ENCODE data around the gene PAX2. TPM values are rescaled to one million over a fixed set of nuclear protein-coding genes. Genes with fewer than 3 reads are reported as not detected.
A peak's percentile ranks its signal among the peaks of the same experiment; 100 is the strongest.

The PAX2 gene
- total RNA-seq, 1 donor from 2014 or later, result not detected

DNA sequence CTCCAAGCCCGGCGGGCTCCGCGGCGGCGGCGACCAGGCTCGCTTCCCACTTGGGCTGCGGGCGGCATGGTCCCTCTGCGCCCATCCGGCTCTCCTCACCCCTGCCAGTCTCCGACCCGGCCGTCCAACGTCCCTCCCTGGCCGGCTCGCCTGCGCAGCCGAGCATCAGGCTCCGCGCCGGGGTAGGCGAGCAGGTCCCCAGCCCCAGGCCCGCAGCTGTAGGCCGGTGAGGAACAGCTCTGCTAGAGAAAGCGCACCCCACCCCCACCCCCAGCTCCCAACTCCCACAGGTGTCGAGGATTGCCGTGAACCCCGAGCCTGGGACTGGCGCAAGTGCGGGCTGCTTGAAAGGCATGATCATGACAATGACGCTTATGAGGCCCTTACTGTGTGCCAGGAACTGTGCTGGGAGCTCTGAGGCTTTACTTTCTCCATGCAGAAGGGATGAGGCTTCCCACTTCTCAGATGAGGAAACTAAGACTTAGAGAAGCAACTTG is 20.8 kb upstream of the PAX2 start:
- Histone ChIP-seq H3K4me3 (ENCODE audit: low read length in 3 of 3) (no peak overlapping the region), H3K9me3 (ENCODE audit: control insufficient read depth in 3 of 3, low read length in 3 of 3) (no peaks in the 10 kb centered on the region), H3K27ac (ENCODE audit: low read depth, low read length) (no peak overlapping the region), H3K4me1 (ENCODE audit: control insufficient read depth in 3 of 3, insufficient read depth in 3 of 3, low read length in 3 of 3) (peaks cover 0 to 6% (median 2%) of the 10 kb centered on the region in 3 donors), H3K9ac (ENCODE audit: low read depth in 1 of 3, low read length in 3 of 3) (no peak overlapping the region), H3K27me3 (ENCODE audit: control insufficient read depth in 3 of 3, insufficient read depth in 3 of 3, low read length in 3 of 3) (peaks cover 71 to 81% (median 73%) of the 10 kb centered on the region in 3 donors), H3K36me3 (ENCODE audit: control insufficient read depth in 3 of 3, insufficient read depth in 3 of 3, low read length in 3 of 3) (no peaks in the 10 kb centered on the region)

DNA sequence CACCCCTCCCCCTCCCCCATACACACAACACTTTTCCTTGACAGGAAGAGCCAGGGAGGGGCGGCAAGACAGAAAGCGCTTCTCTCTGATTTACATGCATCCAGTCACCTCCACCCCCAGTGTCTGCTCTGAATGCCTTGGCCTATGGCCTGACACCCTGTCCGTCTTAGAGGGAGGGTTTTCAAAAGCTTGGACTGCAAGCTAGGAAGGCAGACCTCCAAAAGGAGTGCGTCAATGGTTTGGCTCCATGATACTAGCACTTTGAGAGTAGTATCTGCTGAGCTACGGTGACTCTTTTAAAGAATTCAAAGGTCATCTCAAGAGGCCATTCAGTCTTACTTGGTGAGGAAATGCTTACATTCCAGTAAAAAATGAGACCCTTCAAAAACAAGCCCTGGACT is 20.3 kb upstream of the PAX2 start:
- H3K27me3 ChIP-seq (ENCODE audit: control insufficient read depth in 3 of 3, insufficient read depth in 3 of 3, low read length in 3 of 3), result peaks cover 72 to 81% (median 74%) of the 10 kb centered on the region in 3 donors

GRCh38 chr10:100725869-100726426 is 19.4 kb upstream of the PAX2 start:
- Histone ChIP-seq H3K27me3 (ENCODE audit: control insufficient read depth in 3 of 3, insufficient read depth in 3 of 3, low read length in 3 of 3) (peaks cover 73 to 83% (median 77%) of the 10 kb centered on the region in 3 donors), H3K4me1 (ENCODE audit: control insufficient read depth in 3 of 3, insufficient read depth in 3 of 3, low read length in 3 of 3) (peaks cover 7 to 20% (median 12%) of the 10 kb centered on the region in 3 donors), H3K27ac (ENCODE audit: low read depth, low read length) (no peak overlapping the region), H3K4me3 (ENCODE audit: low read length in 3 of 3) (no peak overlapping the region), H3K36me3 (ENCODE audit: control insufficient read depth in 3 of 3, insufficient read depth in 3 of 3, low read length in 3 of 3) (no peaks in the 10 kb centered on the region), H3K9me3 (ENCODE audit: control insufficient read depth in 3 of 3, low read length in 3 of 3) (no peaks in the 10 kb centered on the region), H3K9ac (ENCODE audit: low read depth in 1 of 3, low read length in 3 of 3) (no peak overlapping the region)

More for the DNA sequence above, 20.3 kb upstream of the PAX2 start:
- Histone ChIP-seq H3K36me3 (ENCODE audit: control insufficient read depth in 3 of 3, insufficient read depth in 3 of 3, low read length in 3 of 3) (no peaks in the 10 kb centered on the region), H3K4me3 (ENCODE audit: low read length in 3 of 3) (no peak overlapping the region), H3K9me3 (ENCODE audit: control insufficient read depth in 3 of 3, low read length in 3 of 3) (no peaks in the 10 kb centered on the region), H3K4me1 (ENCODE audit: control insufficient read depth in 3 of 3, insufficient read depth in 3 of 3, low read length in 3 of 3) (peaks cover 4 to 11% (median 6%) of the 10 kb centered on the region in 3 donors), H3K9ac (ENCODE audit: low read depth in 1 of 3, low read length in 3 of 3) (no peak overlapping the region), H3K27ac (ENCODE audit: low read depth, low read length) (no peak overlapping the region)

- H3K9me3 ChIP-seq (ENCODE audit: control insufficient read depth in 3 of 3, low read length in 3 of 3), result no peaks in the 10 kb centered on the region
- H3K4me3 ChIP-seq (ENCODE audit: low read length in 3 of 3), result no peak overlapping the region
- no peaks in the 10 kb centered on the region for H3K36me3 ChIP-seq (ENCODE audit: control insufficient read depth in 3 of 3, insufficient read depth in 3 of 3, low read length in 3 of 3)
- peaks cover 11 to 25% (median 13%) of the 10 kb centered on the region in 3 donors for H3K4me1 ChIP-seq (ENCODE audit: control insufficient read depth in 3 of 3, insufficient read depth in 3 of 3, low read length in 3 of 3)
- H3K27ac ChIP-seq (ENCODE audit: low read depth, low read length), result no peak overlapping the region
- H3K9ac ChIP-seq (ENCODE audit: low read depth in 1 of 3, low read length in 3 of 3), result no peak overlapping the region
- peaks cover 85 to 87% (median 86%) of the 10 kb centered on the region in 3 donors for H3K27me3 ChIP-seq (ENCODE audit: control insufficient read depth in 3 of 3, insufficient read depth in 3 of 3, low read length in 3 of 3)
Observed at GRCh38 chr10:100727808-100728207, 17.6 kb upstream of the PAX2 start.

GRCh38 chr10:100728928-100729861 is 16.2 kb upstream of the PAX2 start:
- Histone ChIP-seq H3K4me1 (ENCODE audit: control insufficient read depth in 3 of 3, insufficient read depth in 3 of 3, low read length in 3 of 3) (peaks cover 9 to 25% (median 13%) of the 10 kb centered on the region in 3 donors), H3K9ac (ENCODE audit: low read depth in 1 of 3, low read length in 3 of 3) (no peak overlapping the region), H3K4me3 (ENCODE audit: low read length in 3 of 3) (no peak overlapping the region), H3K27ac (ENCODE audit: low read depth, low read length) (no peak overlapping the region), H3K9me3 (ENCODE audit: control insufficient read depth in 3 of 3, low read length in 3 of 3) (no peaks in the 10 kb centered on the region), H3K36me3 (ENCODE audit: control insufficient read depth in 3 of 3, insufficient read depth in 3 of 3, low read length in 3 of 3) (no peaks in the 10 kb centered on the region), H3K27me3 (ENCODE audit: control insufficient read depth in 3 of 3, insufficient read depth in 3 of 3, low read length in 3 of 3) (peaks cover 85 to 91% (median 89%) of the 10 kb centered on the region in 3 donors)

- H3K36me3 ChIP-seq (ENCODE audit: control insufficient read depth in 3 of 3, insufficient read depth in 3 of 3, low read length in 3 of 3), result no peaks in the 10 kb centered on the region
- no peak overlapping the region for H3K27ac ChIP-seq (ENCODE audit: low read depth, low read length)
- H3K9me3 ChIP-seq (ENCODE audit: control insufficient read depth in 3 of 3, low read length in 3 of 3), result no peaks in the 10 kb centered on the region
- H3K27me3 ChIP-seq (ENCODE audit: control insufficient read depth in 3 of 3, insufficient read depth in 3 of 3, low read length in 3 of 3), result peaks cover 85 to 93% (median 89%) of the 10 kb centered on the region in 3 donors
- H3K9ac ChIP-seq (ENCODE audit: low read depth in 1 of 3, low read length in 3 of 3), result no peak overlapping the region
- H3K4me1 ChIP-seq (ENCODE audit: control insufficient read depth in 3 of 3, insufficient read depth in 3 of 3, low read length in 3 of 3), result peaks cover 9 to 25% (median 13%) of the 10 kb centered on the region in 3 donors
- peak overlapping the region in 2 of 3 donors; percentile 17 to 46 for H3K4me3 ChIP-seq (ENCODE audit: low read length in 3 of 3)
Observed at GRCh38 chr10:100729862-100730724, 15.3 kb upstream of the PAX2 start.

DNA sequence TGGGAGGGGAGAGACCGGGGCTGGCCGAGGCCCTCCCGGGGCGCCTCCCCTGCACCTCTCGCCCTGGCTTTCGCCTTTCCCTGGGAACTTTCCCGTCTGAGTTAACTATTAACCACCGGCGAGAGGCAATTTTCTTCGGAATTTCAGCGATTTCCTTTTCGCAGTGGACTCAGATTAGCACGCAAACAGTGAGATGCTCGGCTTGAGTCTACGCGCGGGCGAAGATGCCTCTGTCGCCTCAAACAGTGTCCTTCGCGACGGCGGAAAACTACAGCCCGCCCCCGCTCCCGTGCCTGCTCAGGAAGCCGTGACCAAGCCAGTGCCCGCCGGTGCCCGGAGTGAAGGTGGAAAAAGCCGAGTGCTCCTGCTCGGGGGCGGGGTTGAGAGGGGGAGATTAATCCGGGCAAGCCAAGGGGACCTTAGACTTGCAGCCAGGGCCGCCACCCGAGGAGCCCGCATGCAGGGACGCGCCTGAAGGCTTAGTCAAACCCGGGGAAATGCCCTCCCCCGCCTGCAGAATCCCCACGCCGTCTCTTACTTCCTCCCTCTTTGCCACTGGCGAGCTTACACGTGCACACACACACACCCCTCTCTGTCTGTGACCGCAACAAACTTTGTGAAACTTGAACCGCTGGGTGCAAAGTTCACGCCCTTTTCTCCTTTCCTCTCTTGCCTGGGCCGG is 14.5 kb upstream of the PAX2 start:
- no peaks in the 10 kb centered on the region for H3K9me3 ChIP-seq (ENCODE audit: control insufficient read depth in 3 of 3, low read length in 3 of 3)
- no peak overlapping the region for H3K27ac ChIP-seq (ENCODE audit: low read depth, low read length)
- peak overlapping the region in 1 of 3 donors; percentile 20 for H3K4me3 ChIP-seq (ENCODE audit: low read length in 3 of 3)
- no peaks in the 10 kb centered on the region for H3K36me3 ChIP-seq (ENCODE audit: control insufficient read depth in 3 of 3, insufficient read depth in 3 of 3, low read length in 3 of 3)
- H3K9ac ChIP-seq (ENCODE audit: low read depth in 1 of 3, low read length in 3 of 3), result no peak overlapping the region
- peaks cover 85 to 91% (median 89%) of the 10 kb centered on the region in 3 donors for H3K27me3 ChIP-seq (ENCODE audit: control insufficient read depth in 3 of 3, insufficient read depth in 3 of 3, low read length in 3 of 3)
- H3K4me1 ChIP-seq (ENCODE audit: control insufficient read depth in 3 of 3, insufficient read depth in 3 of 3, low read length in 3 of 3), result peaks cover 9 to 25% (median 13%) of the 10 kb centered on the region in 3 donors

DNA sequence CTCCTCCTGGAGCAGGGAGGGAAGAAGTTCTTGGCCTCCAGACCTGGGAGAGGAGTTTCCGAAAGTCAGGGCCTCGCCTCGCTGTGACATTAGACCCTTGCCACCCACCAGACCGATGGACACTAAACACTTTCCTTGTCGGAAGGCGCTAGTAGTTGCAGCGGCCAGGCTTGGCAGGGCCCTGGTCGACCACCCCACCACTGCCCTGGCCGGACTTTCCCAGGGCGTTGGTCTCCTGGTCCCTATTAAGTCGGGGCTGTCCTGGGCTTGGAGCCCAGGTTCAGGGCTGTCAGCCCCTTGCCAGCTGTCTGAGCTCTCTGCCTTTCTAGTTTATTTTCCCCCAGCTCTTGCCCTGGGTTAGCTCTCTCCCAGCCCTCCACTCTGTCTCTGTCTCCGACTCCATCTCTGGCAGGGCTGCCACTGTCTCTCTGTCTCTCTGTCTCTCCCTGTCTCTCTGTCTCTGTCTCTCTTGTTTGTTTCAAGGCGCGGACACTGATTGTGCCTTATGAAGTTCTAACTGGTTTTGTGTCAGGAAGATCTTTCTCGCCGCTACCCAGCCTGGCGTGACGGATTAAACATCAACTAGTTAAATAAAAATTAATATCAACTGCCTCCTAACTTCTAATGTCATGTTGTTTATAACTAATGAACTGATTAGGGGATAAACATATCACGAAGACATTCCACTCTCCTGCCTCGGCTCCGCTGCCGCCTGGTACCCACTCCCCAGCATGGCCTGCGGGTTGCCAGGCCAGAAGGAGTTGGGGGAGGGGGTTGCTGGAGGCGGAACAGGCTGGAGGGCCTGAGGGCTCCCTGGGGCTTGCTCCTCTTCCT is 13.8 kb upstream of the PAX2 start:
- H3K27me3 ChIP-seq (ENCODE audit: control insufficient read depth in 3 of 3, insufficient read depth in 3 of 3, low read length in 3 of 3), result peaks cover 88 to 91% (median 89%) of the 10 kb centered on the region in 3 donors
- H3K4me1 ChIP-seq (ENCODE audit: control insufficient read depth in 3 of 3, insufficient read depth in 3 of 3, low read length in 3 of 3), result peaks cover 9 to 25% (median 13%) of the 10 kb centered on the region in 3 donors
- H3K9ac ChIP-seq (ENCODE audit: low read depth in 1 of 3, low read length in 3 of 3), result no peak overlapping the region
- H3K4me3 ChIP-seq (ENCODE audit: low read length in 3 of 3), result no peak overlapping the region
- H3K27ac ChIP-seq (ENCODE audit: low read depth, low read length), result no peak overlapping the region
- H3K9me3 ChIP-seq (ENCODE audit: control insufficient read depth in 3 of 3, low read length in 3 of 3), result no peaks in the 10 kb centered on the region
- no peaks in the 10 kb centered on the region for H3K36me3 ChIP-seq (ENCODE audit: control insufficient read depth in 3 of 3, insufficient read depth in 3 of 3, low read length in 3 of 3)
